ENCODE results near the gene FBXW11.
"Not testable (repeated sequence)": the region's sequence is repeated elsewhere in the genome, so short reads cannot be mapped to it uniquely, and the experiment has no call there.

DNA sequence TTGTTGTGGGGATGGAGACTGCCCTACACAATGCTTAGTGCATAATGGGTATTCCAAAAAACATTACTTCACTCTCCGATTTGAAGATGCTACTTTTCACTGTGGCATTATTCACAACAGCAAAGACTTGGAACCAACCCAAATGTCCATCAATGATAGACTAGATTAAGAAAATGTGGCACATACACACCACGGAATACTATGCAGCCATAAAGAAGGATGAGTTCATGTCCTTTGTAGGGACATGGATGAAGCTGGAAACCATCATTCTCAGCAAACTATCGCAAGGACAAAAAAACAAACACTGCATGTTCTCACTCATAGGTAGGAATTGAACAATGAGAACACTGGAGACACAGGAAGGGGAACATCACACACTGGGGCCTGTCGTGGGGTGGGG is 90.7 kb downstream of the FBXW11 start:
- not testable (repeated sequence) for TF ChIP-seq POLR2A, CTCF (IDR thresholded peaks at IDR 0.05)
